GM20000 (cell line): ENCODE data around the gene CCL22.
"Not testable (repeated sequence)": the region's sequence is repeated elsewhere in the genome, so short reads cannot be mapped to it uniquely, and the experiment has no call there.

Experiments
- DNase-seq: peaks from one replicate; pipeline ENCODE4 v3.0.0; 2012; ENCODE audit warnings: low spot score
- TF ChIP-seq, protein P1 (sequence below): IDR thresholded peaks from 2 replicates; pipeline ENCODE4 v1.5.1; 2012; ENCODE audit warnings: mild to moderate bottlenecking, control low read depth; ENCODE audit errors: extremely low read depth, missing control alignments

CCL22 gene

DNA sequence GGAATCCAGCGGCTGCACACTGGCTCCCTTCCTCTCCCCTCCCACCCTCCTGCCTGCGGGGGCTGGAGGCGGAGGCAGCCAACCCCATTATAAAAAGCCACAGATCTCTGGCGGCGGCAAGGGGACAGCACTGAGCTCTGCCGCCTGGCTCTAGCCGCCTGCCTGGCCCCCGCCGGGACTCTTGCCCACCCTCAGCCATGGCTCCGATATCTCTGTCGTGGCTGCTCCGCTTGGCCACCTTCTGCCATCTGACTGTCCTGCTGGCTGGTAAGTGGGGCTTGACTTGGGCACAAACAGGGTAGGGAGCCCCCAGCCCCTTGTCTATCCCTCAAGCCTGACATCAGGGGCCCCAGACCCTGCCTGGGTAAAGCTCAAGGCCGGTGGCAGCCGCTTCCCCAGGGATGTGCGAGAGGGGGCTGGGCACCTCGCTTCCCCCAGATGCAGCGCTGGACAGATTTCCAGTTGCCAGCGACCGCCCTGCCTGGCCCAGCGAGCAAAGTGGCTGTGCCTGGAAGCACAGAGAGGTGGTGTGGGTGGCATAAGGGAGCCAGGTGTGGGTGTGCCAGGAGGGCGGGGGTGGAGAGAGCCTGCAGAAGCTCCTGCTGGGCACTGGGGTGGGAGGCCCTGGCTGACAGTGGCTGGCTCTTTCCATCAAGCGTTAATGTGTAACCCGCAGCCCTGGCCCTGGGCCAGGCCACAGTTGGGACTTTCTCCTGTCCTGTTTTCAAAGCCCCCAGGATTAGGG, 14.0 kb downstream of the CCL22 start, which contains the start of gene CX3CL1:
TSS of gene CX3CL1 (plus strand) at position 119 of the 745 bp plus-strand sequence. CDS start at position 198, 79 bp downstream.
- no peak for DNase-seq

DNA sequence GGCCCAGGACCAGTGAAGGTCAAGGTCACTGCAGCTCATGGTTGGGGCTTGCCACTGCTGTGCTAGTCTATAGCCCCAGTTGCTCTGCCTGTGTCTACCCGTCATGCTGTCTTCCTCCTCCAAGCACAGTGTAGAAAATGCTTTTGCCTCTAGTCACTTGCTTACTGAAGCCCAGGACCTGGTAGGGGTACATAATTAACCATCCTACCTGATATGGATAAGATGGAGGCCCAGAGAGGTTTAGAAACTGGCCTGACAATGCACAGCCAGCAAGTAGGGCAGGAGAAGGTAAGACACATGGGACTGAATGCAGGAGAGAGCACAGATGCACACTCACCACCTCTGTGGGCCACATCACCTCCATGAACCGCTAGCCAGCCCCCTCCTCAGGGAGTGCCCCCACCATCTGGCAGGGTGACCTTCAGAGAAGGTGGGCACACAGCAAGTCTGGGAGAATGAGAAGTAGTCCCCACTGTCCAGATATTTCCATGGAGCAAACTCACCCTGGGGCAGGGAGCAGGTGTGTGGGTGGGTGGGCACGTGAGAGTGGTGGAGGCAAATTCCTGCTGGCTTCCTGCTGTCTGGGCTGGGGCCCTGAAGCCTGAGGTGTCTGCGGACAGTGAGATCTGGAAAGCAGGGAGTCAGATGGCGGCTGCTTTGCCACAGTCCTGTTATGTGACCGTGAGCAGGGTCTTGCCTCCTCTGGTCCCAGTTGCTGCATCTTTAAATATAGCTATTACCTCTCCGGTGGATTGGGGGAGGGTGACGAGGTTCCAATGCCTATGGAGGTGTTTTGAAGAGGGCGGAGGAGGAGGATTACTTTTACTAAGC, 14.7 kb downstream of the CCL22 start:
- DNase-seq: no peak

More for the DNA sequence above, 14.0 kb downstream of the CCL22 start, which contains the start of gene CX3CL1:
- TF ChIP-seq, protein P1, sequence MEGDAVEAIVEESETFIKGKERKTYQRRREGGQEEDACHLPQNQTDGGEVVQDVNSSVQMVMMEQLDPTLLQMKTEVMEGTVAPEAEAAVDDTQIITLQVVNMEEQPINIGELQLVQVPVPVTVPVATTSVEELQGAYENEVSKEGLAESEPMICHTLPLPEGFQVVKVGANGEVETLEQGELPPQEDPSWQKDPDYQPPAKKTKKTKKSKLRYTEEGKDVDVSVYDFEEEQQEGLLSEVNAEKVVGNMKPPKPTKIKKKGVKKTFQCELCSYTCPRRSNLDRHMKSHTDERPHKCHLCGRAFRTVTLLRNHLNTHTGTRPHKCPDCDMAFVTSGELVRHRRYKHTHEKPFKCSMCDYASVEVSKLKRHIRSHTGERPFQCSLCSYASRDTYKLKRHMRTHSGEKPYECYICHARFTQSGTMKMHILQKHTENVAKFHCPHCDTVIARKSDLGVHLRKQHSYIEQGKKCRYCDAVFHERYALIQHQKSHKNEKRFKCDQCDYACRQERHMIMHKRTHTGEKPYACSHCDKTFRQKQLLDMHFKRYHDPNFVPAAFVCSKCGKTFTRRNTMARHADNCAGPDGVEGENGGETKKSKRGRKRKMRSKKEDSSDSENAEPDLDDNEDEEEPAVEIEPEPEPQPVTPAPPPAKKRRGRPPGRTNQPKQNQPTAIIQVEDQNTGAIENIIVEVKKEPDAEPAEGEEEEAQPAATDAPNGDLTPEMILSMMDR: no peak

DNA sequence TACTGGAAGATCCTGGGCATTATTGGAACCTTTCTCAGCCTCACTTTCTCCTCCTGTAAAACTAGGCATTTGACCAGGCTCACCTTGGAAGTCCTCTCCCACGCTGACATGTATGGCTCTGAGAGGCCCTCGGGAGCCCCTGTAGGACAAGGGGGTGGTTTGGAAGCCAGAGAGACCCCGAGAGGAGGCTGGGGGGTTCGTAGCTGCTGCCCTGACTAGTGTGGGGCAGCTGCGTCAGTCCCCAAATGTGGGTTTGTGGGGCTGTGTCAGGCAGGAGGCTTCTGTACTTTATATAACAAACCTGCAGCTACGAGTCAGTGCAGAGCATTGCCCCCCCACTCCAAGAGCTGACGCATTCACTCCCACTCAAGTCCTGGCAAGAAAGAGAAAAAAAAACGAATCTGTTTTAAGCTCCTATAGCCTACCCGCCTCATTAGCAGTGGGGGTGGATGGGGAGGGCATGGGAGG, 15.5 kb downstream of the CCL22 start:
- DNase-seq: no peak

More for the DNA sequence above, 14.7 kb downstream of the CCL22 start:
- TF ChIP-seq, protein P1: no peak

GRCh38 chr16:57374925-57375465, 16.4 kb downstream of the CCL22 start:
- not testable (repeated sequence) for DNase-seq

More for the DNA sequence above, 15.5 kb downstream of the CCL22 start:
- TF ChIP-seq, protein P1: no peak

GRCh38 chr16:57376313-57376818, 17.8 kb downstream of the CCL22 start:
- TF ChIP-seq, protein P1: no peak

GRCh38 chr16:57377080-57377841, 18.7 kb downstream of the CCL22 start:
- TF ChIP-seq, protein P1: no peak
- DNase-seq: peak; percentile 85

More at GRCh38 chr16:57376313-57376818, 17.8 kb downstream of the CCL22 start:
- no peak for DNase-seq

GRCh38 chr16:57379579-57379978, 21.0 kb downstream of the CCL22 start:
- TF ChIP-seq, protein P1: no peak
- DNase-seq: no peak
